ENCODE measurements around the gene DDC.

DNA sequence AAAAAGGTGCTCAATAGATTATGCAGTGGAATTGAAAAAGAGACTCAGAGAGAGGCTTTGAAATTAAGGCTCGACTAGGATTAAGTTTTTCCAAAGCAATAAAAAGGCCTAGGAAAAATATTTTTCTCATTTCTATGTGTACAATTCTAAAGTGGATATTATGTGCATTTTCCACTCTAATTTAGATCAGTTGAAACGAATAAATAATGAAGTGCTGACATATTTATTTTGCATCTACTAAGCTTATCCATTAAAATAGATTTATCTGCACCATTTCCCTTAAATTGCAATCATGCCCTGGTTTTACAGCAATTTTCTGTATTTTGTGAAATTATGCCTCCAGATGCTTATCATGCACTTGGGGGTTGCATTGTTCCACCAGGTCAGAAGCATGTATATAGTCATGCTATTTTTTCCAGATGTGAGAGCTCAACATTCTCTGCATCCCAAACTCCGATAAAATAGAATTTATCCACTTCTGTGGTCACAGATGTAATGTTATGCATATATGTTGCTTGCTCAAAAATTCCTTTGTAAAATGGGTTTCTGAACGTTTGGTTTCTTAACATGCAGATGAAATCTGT, 133.4 kb downstream of the DDC start:
- TF ChIP-seq EGR1 (IDR thresholded peaks at IDR 0.05) (no peak), EP300 (IDR thresholded peaks at IDR 0.05; ENCODE audit: borderline replicate concordance) (no peak)
- TF ChIP-seq, protein P1, sequence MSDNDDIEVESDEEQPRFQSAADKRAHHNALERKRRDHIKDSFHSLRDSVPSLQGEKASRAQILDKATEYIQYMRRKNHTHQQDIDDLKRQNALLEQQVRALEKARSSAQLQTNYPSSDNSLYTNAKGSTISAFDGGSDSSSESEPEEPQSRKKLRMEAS (IDR thresholded peaks at IDR 0.05): no peak
